Measurements from ENCODE around the gene DIAPH2.

DNA sequence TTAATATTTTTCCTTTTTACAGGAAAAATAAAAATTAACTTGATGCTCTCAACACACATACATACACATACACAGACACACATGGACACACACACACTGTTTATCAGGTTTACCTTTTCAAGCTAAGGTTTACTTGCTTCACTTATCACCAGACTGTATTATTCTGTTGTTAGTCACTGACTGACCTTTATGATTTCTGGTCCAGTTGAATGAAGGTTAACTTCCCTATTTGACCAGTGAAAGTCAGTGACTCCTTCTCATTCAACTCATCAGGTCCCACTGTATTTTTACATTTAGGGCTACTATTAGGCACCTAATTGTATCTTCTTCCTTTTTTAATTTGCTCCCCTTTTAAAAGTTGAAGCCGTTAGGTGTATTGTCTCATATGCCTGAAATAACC is 16.0 kb downstream of the DIAPH2 start:
- no peak for TF ChIP-seq GATA2 (IDR thresholded peaks at IDR 0.05; ENCODE audit: low read depth, low read length)
- TF ChIP-seq GATA3 (IDR thresholded peaks at IDR 0.05; ENCODE audit: low read depth, low read length): no peak

All from SH-SY5Y (cell line).